Measurements from ENCODE around the gene EIF2B2.

EIF2B2 gene

DNA sequence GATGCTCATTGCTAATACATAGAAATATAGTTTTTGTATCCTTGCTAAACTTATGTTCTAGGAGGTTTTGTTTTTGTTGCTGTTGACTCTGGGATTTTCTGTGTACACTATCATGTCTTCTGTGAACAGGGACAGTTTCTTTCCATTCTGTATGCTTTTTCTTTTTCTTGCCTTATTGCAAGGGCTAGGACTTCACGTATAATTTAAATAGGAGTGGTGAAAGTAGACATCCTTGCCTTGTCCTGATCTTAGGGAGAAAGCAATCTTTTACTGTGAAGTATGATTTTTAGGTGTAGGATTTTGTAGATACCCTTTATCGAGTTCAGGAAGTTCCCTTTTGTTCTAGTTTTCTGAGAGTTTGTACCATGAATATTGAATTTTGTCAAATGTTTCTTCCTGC lies 1.5 kb upstream of the EIF2B2 start:
- DNase-seq = no peak

DNA sequence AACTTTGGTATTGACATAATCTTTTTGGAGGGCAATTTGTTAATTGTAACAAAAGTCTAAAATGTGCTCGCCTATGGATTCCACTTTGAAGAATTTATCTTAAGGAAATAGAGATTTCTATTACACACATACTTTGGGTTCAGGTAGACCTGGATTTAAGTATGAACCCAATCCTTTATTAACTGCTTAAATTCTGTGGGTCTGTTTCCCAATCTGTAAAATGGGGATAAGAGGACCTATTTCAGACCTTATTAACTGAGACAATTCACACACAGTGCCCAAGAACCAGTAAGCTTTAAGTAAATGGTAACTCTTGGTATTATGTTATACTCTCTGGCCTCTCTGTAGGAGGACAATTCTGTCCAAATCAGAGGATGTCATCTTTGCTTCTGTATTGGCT lies 822 bp upstream of the EIF2B2 start:
- DNase-seq = no peak

DNA sequence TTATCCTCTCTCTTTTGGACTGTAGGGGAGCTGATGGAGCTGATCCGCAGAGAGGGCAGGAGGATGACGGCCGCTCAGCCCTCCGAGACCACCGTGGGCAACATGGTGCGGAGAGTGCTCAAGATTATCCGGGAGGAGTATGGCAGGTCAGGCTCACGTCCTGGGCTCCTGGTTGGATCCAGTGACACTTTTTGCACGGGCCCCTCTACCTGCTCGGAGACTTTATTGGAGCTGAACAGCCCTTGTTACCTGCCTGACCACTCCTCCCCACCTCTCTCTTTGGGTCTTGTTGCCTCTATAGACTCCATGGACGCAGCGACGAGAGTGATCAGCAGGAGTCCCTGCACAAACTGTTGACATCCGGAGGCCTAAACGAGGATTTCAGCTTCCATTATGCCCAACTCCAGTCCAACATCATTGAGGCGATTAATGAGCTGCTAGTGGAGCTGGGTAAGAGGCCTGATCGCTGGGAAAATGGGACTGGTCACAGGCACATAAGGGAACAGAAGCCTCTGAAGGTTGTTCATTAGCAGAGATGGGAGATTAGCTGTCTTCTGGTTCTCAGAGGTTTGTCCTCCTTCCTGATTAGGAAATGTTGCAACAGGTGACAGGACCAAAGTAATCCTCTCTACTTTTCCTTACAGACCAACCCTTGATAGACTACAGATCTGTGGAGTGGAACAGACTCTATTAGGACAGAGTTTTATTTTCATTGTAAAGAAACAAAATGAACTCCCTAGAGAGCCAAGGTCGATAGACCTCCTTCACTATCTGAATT lies 718 bp downstream of the EIF2B2 start:
- no peak for DNase-seq

DNA sequence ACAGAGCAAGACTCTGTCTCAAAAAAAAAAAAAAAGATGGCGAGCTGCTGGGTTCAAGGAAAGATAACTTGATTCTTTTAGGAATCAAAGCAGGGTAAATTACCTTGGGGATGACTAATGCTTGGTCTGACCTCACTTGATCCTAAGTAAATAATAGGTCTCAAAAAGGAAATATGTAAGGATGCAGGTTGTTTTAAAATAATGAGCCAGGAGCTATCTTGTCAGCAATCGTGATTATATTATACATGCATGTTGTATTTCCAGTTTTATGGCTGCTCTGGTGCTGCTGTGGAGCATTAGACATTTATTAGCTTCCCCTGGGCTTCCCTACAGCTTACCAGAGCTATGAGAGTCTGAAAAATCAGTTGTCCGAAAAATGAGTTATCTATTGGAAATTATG lies 2.6 kb downstream of the EIF2B2 start:
- no peak for DNase-seq

DNA sequence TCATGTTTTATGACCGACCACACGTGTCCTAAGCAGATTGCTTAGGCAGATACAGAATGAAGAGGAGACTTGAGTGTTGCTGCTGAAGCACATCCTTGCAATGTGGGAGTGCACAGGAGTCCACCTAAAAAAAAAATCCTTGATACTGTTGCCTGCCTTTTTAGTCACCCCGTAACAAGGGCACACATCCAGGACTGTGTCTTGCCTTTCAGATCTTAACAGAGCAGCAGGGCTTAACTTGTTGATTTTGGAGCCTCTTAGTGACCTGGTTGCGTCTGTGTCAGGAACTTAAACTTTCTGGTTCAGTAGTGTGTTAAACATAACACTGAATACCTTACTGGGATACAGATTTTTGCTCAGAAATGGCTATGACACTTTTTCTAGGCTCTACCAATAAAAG lies 6.5 kb downstream of the EIF2B2 start:
- DNase-seq = no peak

DNA sequence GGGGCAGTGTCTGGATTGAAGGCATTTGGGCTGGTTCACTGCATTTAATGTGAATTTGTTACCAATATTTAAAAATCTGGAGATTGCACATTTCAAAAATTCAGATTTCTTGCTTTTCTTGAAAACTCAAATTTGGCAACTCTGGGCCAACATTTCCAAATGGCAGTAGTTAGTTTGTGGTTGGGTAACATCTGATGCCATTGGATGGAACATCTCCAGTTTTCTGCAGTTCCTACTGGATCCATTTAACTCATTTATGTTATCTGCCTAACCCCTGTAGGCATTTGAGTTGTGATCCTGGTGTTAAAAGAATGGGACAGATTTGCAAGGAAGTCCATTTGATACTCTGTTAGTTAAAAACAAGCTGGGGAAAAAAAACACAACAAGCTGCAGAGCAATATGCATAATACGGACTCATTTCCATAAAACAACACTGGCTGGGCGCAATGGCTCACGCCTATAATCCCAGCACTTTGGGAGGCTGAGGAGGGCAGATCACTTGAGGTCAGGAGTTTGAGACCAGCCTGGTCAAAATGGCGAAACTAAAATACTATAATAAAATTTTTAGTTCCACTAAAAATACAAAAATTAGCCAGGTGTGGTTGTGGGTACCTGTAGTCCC lies 7.9 kb downstream of the EIF2B2 start:
- no peak for DNase-seq

DNA sequence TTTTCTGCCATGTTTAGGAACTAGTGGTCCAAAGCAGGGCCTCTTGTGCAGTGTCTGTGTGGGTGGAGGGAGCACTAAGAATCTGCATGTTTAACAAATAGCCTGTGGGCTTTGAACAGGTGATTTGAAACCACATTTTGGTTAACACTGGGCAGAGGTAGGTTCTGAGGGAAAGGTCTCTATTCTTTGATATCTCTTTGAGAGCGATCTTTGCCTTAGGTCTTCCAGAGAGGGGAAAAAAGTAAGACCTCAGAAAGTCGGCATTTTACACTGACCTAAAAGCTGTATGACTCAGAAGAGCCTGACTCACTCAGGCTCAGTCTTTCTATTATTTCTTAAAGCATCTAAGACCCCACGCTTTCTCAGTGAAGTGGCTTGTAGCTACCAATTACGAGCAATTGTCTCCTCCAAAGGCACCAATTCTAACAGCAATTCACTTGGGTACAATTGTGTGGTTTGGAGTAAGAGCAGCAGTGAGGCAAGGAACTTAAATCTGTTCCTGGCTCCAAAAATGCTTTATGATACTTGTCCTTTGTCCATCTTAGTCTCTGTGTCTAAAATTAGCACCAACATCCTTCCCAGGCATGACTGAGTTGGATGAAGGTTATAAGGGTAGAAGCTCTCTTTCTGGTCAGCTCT lies 8.8 kb downstream of the EIF2B2 start:
- no peak for DNase-seq

DNA sequence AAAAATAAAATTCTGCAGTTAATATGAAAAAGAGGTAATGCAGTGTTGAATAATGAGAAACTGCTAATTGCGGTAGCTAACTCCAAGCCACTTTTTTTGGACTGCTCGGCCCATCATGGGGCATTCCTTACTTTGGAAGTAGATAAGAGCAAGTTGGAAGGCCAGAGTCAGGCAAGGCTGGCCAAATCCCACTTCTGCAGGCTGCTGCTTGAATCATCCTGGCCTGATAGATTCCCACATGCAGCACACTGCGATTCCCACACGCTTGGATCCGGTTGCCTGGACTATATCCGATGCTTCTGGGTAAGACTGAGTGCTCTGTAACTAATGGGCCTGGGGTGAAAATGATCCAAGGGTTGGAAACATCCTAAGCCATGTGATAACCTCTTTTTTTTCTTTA lies 10.6 kb downstream of the EIF2B2 start:
- DNase-seq = no peak

DNA sequence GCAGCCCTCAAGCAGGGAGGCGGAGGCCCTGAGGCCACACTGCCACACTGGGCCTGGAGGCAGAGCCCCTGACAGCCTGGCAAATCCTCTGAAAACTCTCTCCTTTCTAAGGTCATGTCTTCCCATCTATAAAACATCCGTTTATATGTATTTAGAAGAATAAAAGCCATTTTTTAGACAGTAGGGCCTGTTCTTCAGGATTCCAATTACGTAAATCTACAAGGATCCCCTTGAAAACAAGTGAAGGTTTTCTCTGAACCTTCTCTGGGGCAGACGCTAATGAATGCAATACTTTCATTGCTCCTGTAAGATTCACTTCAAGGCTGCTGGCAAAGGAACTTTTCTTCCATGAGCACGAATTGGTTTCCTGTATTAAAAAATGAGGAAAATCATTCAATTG lies 12.8 kb downstream of the EIF2B2 start:
- DNase-seq = no peak

DNA sequence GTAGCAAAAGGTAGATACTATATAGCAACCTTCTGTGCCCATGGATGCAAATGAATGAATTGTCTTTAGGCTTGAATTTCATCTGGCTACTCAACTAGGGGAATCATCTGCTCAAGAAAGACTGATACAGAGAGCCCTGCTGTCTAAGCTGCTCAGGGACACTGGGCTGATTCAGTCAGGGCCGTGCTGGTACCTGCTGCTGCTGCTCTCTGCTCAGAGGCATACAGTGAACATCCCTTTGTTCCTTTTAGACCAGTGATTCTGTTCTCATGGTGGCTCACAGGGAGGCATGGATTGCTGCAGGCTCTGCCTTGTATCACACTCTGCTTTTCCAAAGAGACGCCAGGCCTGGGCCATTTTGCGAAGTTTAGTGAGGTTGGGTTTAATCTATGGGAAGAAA lies 14.1 kb downstream of the EIF2B2 start:
- DNase-seq = no peak

DNA sequence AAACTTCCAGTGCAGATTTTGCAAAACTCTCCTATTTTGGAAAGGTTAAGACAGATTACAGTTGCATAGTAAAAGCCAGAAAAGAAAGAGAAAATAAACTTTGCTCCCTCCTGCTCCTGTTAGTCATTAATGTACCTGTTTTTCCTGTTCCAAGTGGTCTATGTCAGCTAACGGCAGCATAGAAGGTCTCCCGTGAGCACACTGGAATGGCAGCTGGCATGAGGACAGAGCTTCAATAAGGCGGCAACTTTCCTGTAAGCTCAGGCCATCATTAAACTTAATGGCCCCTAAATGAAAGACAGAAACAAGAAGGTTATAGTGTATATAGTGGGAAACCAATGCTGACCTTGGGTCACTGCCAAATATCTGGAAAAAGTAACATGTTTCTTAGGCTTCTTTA lies 16.0 kb downstream of the EIF2B2 start:
- DNase-seq = no peak

DNA sequence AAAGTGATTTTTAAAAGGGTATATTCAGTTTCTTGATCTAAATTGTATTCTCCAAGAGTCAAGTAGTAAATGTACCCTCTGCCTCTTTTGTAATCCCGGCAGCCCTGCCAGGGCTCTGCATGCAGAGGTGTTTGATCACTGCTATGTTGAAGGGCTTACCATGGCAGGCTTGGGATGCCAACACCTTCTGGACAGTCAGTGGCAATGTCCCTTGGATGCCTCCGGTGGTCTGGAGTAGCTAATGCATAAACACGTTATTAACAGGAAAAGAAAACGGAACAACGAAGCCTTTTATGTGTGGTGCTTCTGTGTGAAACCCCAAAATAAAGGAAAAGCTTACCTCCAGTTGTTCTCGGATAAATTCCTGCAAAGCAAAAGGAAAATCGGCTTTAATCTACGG lies 19.9 kb downstream of the EIF2B2 start:
- DNase-seq = no peak

DNA sequence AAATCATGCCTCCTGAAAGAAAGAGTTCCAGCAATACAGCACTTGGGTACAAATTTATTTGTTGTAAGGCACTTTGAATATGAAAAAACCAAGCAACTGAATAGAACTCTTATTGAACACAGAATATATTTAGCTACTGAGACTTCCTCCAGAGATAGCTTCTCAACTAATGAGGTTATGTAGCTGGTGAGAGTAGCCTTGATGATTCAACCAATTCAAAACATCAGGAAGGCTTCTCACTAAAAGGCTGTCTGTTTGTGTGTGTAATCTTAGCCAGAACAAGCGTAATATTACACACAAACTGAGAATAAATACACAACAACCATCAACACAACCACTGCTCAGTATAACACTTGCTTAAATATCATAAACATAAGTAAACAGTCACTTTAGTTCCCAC lies 20.4 kb downstream of the EIF2B2 start:
- no peak for DNase-seq

DNA sequence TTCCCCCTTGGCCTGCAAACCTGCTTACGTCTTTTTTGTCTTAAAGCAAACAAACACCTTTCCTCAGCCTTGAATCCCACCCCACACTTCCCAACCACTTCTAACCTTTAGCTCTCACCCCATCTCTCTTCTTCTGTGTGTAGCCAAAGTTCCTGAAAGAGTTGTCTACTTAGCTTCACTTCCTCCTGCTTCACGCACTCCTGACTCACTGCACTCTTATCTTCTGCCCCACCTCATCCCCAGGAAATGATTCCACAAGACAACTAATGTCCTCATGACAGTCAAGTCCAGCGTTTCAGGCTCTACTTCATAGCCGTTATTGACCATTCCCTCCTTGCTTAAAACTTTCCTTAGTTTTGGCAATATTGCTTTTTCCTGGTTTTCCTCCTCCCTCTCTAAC lies 22.4 kb downstream of the EIF2B2 start:
- DNase-seq = no peak

DNA sequence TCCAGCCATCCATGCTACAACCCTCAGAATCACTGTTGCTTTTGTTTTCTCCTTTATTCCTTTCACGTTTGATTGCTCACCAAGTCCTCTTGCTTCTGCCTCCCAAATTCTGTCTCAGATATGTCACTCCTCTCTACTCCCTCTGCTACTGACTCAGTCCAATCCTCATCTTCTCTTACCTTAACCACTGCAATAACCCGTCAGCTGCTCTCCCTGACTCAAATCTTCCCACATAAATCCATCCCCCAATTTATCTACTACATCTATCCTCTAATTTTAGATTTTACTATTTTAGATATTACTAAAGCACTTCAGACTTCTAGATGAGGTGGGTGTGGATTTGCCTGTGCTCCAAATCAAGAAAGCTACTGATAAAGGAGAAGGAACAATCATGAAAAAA lies 23.2 kb downstream of the EIF2B2 start:
- DNase-seq = no peak

DNA sequence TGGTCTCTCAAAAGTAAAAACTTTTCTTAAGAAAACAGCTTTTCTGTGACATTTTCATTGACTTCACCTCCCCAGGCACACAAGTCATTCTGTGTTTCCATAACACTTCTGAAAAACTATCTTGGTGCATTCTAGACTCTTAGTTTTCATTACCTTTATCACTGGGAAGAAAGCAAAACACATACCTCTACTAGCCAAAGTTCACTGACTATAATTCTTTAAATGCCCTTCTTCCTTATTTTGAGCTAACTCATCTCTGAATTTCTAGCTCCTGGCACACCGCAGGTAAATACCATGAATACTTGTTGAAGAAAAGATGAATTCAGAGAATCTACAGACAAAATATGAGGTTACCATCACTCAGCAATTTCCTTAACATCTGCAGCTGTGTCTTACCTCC lies 27.4 kb downstream of the EIF2B2 start:
- no peak for DNase-seq

DNA sequence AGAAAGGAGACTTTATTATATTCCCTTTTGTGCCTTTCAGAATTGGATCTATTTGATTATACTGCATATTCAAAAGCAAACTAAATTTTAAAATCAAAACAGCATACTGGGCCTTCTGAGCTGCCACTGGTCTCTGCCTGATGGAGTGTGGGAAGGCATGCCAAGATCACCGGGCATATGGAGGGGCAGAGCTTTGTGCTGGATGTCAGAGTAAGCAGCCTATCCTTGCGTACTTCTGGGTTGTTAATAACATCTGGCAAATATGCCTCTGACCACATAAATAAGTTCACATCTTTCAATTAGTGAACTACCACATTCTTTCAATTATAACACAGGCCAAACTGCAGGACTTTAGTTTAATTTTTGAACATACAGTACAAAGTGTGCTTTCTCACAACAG lies 30.2 kb downstream of the EIF2B2 start:
- no peak for DNase-seq

DNA sequence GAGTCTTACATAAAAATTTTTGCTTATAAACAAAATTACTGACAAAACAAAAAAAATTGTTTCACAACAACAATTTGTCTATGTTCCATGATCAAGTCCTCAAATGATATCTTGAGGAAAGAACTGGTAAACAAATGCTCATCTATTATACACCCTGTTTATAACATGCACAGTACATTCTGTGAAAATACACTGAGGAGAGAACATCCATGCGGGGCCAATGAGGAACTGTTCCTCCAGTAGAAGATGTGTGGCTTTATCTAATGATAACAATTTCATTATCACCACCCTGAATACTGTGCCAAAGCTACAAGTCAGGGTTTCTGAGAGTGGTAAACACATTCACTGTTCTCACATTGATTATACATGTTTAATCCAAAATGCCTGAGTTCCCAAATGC lies 37.8 kb downstream of the EIF2B2 start:
- DNase-seq = no peak

DNA sequence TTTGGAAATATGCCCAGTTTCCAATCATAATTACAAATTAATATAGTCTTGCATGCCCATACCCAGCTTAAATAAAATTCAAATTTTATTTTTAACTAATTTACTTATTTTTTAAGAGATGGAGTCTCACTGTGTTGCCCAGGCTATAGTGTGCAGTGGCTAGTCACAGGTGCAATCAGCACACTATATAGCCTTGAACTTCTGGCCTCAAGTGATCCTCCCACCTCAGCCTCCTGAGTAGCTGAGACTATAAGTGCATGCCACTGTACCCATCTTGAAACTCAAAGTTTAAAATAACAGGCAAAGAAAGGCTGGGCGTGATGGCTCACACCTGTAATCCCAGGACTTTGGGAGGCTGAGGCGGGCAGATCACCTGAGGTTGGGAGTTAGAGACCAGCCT lies 38.2 kb downstream of the EIF2B2 start:
- DNase-seq = no peak

DNA sequence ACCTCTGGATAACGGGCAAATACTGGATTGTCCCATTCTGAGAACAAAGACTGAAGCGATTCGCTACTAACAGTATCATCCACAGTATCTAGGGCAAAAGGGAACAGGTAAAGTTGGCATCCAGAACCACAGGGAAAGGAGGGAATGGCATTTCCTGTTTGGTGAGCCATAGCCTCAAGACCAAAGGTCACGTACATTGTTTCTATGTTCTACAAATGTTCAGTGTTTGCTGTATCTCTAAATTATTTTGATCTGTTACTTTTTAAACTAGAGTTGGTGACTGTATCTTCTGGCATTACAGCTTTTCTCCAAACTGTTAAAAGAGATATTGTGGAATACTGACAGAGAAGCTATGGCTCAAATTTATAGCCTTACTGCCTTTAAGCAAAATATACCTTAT lies 38.9 kb downstream of the EIF2B2 start:
- no peak for DNase-seq

DNA sequence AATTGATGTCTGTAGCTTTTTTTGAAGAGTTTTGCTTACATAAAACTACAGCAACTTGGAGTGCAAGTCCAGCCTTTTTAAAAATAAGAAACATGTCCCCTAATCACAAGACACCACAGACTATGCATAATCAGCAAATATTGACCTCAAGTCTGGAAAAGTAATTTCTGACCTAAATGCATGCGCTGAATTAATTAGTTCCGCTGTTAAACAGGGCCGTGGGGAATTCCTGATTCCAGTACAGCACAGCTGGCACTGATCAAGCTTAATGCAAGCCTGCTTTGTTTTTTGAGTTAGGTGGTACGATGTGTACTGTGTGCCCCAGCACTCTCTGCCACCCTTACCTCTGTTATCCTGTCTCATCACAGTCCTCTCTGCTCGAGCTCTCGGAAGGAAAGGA lies 39.3 kb downstream of the EIF2B2 start:
- DNase-seq = no peak

DNA sequence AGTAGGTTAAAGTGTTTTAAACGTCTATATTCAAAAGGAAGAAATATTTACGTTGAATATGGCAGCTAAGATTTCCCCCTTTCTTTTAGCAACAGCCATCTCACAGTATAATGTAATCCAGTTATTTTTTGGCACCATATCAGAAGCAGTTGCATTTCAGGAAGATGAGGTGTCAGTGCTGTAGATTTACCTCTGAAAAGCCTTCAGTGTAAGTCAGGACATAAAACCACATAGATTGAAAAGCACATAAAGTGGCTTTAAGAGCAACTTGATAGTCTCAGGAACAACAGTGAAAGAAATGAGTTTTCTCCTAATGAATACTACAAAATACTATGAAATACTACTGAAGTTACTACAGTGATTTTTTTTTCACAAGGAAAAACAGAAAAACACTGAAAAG lies 41.6 kb downstream of the EIF2B2 start:
- no peak for DNase-seq

DNA sequence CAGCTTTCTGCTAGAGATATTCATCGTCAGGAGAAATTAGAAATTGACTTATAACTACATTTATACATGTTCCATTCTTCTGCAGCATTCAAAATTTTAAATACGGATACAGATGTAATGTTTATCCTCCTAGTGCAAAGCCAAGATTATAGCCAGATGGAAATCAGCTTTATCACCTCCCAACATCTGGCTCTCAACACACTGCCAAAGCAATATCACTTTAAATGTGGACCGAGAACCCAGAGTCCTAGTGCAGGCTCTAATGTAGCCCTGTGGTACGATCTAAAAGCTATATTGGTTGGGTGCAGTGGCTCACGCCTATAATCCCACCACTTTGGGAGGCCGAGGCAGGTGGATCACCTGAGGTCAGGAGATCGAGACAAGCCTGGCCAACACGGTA lies 42.0 kb downstream of the EIF2B2 start:
- DNase-seq = no peak

DNA sequence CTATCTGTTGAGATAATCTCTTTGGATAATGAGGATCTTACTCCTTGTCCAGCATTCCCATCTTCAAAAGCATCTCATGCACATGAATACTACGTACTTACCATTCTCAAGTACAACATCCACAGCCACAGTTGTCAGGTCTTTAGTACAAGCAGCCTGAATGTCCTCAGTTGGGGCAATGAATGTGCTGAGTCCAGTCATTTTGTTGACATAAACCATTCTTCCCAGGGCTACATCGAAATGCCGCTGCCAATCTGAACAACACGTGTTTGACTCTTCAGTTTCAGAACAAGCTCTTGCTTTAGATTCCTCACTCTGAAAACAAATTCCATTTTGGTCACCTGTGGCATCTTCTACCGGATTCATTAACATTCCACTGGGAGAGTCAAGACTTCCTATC lies 43.6 kb downstream of the EIF2B2 start:
- no peak for DNase-seq

DNA sequence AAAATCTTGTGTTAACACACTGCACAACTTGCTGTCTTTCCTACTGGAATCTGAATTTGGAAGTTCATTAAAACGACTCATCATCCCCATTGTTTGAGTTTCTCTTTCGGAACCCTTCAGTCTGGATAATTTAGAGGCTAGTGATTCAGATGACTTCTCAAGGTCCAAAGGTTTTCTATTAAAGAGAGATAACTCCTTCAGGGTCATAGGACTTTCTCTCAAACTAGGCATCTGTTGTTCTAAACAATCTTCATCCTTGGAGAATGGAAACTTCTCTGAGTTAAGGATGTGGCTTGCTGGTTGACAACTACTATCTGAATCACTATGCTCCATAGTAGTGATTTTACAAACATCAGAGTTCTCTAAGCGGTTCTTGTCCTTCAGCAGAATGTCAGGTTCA lies 44.2 kb downstream of the EIF2B2 start:
- no peak for DNase-seq
